Glutamatergic neuron (in vitro differentiated cells): Measurements from ENCODE around the gene PXDN. TPM values are rescaled to one million over a fixed set of nuclear protein-coding genes. Genes with fewer than 3 reads are reported as not detected.

ENCODE experiments used
- DNase-seq: peaks from one replicate; pipeline ENCODE4 v3.0.0; 2022
- H3K27ac Mint-ChIP-seq: one replicate; pipeline ENCODE4 v1.8.0; 2020; ENCODE audit warnings: mild to moderate bottlenecking, mixed read lengths, inconsistent platforms; ENCODE audit not compliant: unreplicated experiment
- H3K27me3 Mint-ChIP-seq: one replicate; pipeline ENCODE4 v1.8.0; 2020; ENCODE audit warnings: mild to moderate bottlenecking, moderate library complexity, mixed read lengths, inconsistent platforms; ENCODE audit not compliant: unreplicated experiment
- H3K36me3 Mint-ChIP-seq: one replicate; pipeline ENCODE4 v1.8.0; 2020; ENCODE audit warnings: mild to moderate bottlenecking, mixed read lengths, inconsistent platforms; ENCODE audit not compliant: unreplicated experiment
- H3K4me1 Mint-ChIP-seq: one replicate; pipeline ENCODE4 v1.8.0; 2020; ENCODE audit warnings: mild to moderate bottlenecking, low read depth, mixed read lengths, inconsistent platforms; ENCODE audit not compliant: unreplicated experiment
- H3K4me3 Mint-ChIP-seq: one replicate; pipeline ENCODE4 v1.8.0; 2020; ENCODE audit warnings: mild to moderate bottlenecking, mixed read lengths, inconsistent platforms; ENCODE audit not compliant: unreplicated experiment
- H3K9me3 Mint-ChIP-seq: one replicate; pipeline ENCODE4 v1.8.0; 2020; ENCODE audit warnings: mild to moderate bottlenecking, moderate library complexity, mixed read lengths, inconsistent platforms; ENCODE audit not compliant: unreplicated experiment
- total RNA-seq: library from RNA; stranded (reverse); fragmentation: NEBNext Ultra II Directional; extraction: Animal tissue kit (Norgen Biotek cat#: 25700); gene quantifications from one replicate; pipeline ENCODE4 v1.2.1, GENCODE V29; 2021; ENCODE audit not compliant: unreplicated experiment
- TF ChIP-seq, protein P1 (sequence below): fragments of 200-600 bp; sonication (generic); IDR thresholded peaks from one replicate; pipeline ENCODE4 v1.5.0; 2021; ENCODE audit not compliant: partially characterized antibody, unreplicated experiment

PXDN gene
- total RNA-seq, 1 donor from 2014 or later: 226 TPM

DNA sequence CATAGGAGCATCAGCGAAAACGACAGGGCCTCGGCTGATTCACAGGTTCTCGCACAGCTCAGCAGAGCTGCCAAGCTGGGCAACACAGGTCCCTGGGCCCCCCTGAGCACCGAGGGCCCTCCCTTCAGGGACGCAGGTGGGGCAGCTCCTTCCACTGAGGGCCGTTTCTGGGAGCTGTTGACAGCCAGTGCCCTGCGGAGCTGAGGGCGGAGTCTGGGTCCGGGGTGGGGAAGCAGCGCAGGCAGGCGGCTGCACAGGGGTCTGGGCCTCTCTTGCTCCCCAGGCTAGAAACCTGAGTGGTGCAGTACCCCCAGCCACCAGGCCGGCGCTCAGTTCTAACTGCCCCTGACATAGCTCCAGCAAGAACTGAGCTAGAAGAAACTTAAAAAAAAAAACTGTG is 65.7 kb downstream of the PXDN start:
- Mint-ChIP-seq H3K36me3 (peaks cover 5% of the 10 kb centered on the region), H3K4me1 (peaks cover 4% of the 10 kb centered on the region), H3K27me3 (peaks cover 4% of the 10 kb centered on the region), H3K27ac (no peak overlapping the region), H3K4me3 (no peak overlapping the region), H3K9me3 (peaks cover 9% of the 10 kb centered on the region)
- no peak for DNase-seq
- TF ChIP-seq, protein P1, sequence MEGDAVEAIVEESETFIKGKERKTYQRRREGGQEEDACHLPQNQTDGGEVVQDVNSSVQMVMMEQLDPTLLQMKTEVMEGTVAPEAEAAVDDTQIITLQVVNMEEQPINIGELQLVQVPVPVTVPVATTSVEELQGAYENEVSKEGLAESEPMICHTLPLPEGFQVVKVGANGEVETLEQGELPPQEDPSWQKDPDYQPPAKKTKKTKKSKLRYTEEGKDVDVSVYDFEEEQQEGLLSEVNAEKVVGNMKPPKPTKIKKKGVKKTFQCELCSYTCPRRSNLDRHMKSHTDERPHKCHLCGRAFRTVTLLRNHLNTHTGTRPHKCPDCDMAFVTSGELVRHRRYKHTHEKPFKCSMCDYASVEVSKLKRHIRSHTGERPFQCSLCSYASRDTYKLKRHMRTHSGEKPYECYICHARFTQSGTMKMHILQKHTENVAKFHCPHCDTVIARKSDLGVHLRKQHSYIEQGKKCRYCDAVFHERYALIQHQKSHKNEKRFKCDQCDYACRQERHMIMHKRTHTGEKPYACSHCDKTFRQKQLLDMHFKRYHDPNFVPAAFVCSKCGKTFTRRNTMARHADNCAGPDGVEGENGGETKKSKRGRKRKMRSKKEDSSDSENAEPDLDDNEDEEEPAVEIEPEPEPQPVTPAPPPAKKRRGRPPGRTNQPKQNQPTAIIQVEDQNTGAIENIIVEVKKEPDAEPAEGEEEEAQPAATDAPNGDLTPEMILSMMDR: no peak

DNA sequence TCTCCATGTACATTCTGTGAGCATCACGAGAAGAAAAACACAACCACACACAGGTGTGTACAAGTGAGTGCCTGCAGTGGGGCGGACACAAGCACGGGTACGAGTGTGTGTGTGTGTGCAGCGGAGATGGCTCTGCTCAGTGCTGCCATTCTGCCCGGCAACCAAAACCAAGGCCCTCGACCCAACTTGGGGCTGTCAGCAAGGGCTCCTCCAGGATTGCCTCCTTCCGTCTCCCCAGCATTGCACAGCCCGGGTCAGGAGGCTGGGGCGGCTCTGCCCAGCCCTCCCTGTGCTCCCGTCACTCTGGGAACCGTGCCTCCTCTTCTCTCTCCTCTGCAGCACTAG is 66.5 kb downstream of the PXDN start:
- TF ChIP-seq, protein P1: no peak
- H3K27ac Mint-ChIP-seq: no peak overlapping the region
- H3K27me3 Mint-ChIP-seq: peaks cover 4% of the 10 kb centered on the region
- peaks cover 9% of the 10 kb centered on the region for H3K9me3 Mint-ChIP-seq
- H3K36me3 Mint-ChIP-seq: peaks cover 5% of the 10 kb centered on the region
- DNase-seq: no peak
- peaks cover 4% of the 10 kb centered on the region for H3K4me1 Mint-ChIP-seq
- no peak overlapping the region for H3K4me3 Mint-ChIP-seq

DNA sequence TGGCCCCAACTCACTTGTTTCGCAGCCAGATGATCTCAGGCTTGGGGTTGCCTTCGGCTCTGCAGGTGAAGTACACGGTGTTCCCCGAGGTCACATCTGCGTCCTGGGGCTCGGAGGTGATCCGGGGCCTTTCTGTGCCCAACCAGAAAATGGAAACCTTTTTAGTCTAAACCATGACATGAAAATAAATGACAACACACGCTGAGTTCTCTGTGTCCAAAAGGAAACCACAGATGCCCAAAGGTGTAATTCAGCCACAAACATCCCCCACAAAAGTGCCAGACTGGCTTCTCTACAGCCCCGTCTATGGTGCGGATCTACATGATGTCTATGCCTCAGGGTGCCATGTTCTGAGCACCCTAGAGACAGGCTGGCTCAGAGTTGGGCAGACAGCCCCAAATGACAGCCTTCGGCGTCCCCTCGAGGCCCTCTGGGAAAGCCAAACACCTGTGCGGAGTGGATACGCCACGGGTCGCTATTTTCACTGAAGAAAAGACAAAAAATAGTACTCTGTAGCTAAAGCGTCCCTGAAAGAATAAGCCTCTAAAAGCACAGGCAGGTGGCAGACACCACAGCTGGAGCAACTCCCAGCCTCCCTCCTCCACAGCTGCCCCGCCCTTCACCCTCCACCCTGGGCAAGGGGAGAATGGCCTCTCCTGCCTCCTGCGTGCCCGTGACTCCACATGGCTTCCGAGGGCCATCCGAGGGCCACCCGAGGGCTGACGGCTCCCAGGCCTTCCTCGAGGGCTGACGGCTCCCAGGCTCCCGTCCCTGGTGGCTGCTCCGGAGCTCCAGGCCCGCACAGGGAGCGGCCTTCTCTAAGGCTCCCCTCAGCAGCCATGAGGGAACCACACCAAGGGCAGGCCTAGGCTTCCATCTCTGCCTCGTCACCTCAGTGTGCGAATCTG is 67.1 kb downstream of the PXDN start:
- H3K36me3 Mint-ChIP-seq: peaks cover 5% of the 10 kb centered on the region
- H3K27me3 Mint-ChIP-seq: peaks cover 4% of the 10 kb centered on the region
- DNase-seq: no peak
- H3K27ac Mint-ChIP-seq: no peak overlapping the region
- peaks cover 9% of the 10 kb centered on the region for H3K9me3 Mint-ChIP-seq
- peaks cover 1% of the 10 kb centered on the region for H3K4me1 Mint-ChIP-seq
- TF ChIP-seq, protein P1: no peak
- H3K4me3 Mint-ChIP-seq: no peak overlapping the region

DNA sequence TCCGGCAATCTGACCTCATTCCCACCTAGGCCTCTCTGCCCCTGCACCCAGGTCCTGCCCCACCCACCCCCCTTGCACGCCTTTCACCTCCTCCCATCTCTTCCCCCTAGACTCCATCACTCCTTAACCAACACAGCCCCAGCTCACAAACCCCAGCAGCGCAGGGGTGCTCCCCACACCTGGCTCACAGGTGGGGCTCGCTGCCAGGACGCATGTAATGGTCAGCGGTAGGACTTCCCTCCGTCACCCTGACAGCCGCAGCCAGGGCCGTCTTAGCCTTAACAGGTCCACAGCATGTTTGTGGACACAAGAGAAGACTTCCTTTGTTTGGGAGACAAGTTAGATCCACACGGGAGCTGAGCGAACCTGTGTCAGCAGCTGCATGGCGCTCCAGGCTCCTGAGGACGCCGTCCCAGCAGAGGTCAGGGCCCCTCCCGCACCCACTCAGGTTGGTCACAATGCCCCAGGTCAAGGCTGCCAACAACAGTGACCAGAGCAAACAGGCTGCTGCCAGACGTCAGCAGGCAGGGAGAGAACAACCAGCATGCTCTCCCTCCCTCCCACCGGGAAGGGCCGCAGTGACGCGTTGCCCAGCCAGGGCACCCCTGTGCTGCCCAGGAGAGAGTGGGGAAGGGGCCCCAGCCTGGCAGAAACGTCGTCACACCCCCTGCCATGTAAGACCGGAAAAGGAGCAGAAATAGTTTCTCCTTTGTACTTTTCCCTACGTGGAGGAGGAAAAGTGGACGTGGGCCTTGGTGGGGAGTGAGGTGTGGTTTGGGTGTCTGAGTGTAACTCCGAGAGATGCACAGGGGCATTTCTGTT is 68.0 kb downstream of the PXDN start:
- Mint-ChIP-seq H3K27me3 (peaks cover 4% of the 10 kb centered on the region), H3K27ac (no peak overlapping the region), H3K4me1 (no peaks in the 10 kb centered on the region), H3K36me3 (peaks cover 5% of the 10 kb centered on the region), H3K9me3 (peaks cover 7% of the 10 kb centered on the region), H3K4me3 (no peak overlapping the region)
- TF ChIP-seq, protein P1: no peak
- DNase-seq: no peak
